Measurements from ENCODE around the gene CISD3. TPM values are rescaled to one million over a fixed set of nuclear protein-coding genes. Genes with fewer than 3 reads are reported as not detected.

CISD3 gene
- total and polyA plus RNA-seq, 2 of the 4 experiments (the other 2 are of a cell fraction) = 1.3 to 14.1 TPM

DNA sequence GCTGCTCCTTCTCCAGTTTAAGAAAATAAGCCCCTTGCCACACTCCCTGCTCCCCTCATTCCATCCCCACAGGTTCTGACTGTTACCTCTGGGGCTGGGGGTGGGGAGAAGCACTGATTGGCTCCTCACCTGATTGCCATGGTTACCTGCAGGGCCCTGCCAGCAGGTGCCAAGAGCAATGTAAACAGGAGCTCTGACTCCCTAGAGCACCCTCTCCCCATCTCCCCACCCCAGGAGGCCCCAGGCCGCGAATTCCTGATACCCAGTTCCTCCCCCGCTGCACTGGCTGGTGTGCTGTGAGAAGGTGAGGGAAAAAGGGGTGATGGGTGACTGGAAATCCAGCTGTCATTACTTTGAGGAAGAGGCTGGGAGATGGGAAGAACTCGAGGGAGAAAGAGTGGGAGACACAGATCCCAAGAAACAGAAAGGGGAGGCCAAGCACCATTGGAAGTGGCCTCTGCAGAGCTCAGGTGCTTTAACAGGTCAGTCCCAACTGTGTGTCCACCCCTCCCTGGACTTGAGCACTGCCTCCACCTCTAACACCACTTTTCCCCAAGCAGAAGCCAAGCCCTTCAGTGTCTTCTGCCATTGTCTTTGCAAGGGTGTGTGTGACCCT, 13.5 kb downstream of the CISD3 start:
- Histone ChIP-seq H2AFZ (replicated peaks; ENCODE audit: low read length, poor library complexity) (no peak overlapping the region), H3K4ac (ENCODE audit: low read depth, low read length) (no peak overlapping the region), H3K79me1 (ENCODE audit: low read depth in 1 of 2, low read length in 2 of 2) (peaks cover 15 to 80% of the 10 kb centered on the region in 2 experiments), H4K8ac (ENCODE audit: low read depth in 2 of 2, low read length in 2 of 2) (no peak overlapping the region), H3K14ac (replicated peaks; ENCODE audit: low read depth, low read length) (no peak overlapping the region), H3K18ac (ENCODE audit: low read depth, low read length) (no peak overlapping the region), H3K4me2 (ENCODE audit: low read depth, low read length) (no peak overlapping the region), H3K4me1 (ENCODE audit: control insufficient read depth, insufficient read depth, low read length) (peaks cover 23% of the 10 kb centered on the region), H2BK15ac (ENCODE audit: low read depth, low read length) (no peak overlapping the region), H3K4me3 (ENCODE audit: insufficient read depth, low read depth, low read length) (no peak overlapping the region), H3K23ac (ENCODE audit: low read depth, low read length) (no peak overlapping the region), H4K20me1 (ENCODE audit: insufficient read depth, low read length) (peaks cover 83% of the 10 kb centered on the region), H2AK9ac (replicated peaks; ENCODE audit: low read depth, low read length, poor library complexity) (no peak overlapping the region), H3K9me3 (ENCODE audit: control insufficient read depth, insufficient read depth, low read length) (no peaks in the 10 kb centered on the region), H3K9ac (ENCODE audit: low read depth, low read length) (no peak overlapping the region), H2BK5ac (ENCODE audit: low read depth, low read length, poor library complexity, severe bottlenecking) (no peak overlapping the region), H3K56ac (ENCODE audit: extremely low read depth, insufficient read depth, low read length) (no peak overlapping the region), H2BK120ac (ENCODE audit: low read depth, low read length) (no peak overlapping the region), H3K9me1 (ENCODE audit: insufficient read depth, low read length) (peaks cover 22% of the 10 kb centered on the region), H4K5ac (ENCODE audit: low read depth, low read length) (no peak overlapping the region), H3K27me3 (ENCODE audit: control insufficient read depth, insufficient read depth, low read length) (no peaks in the 10 kb centered on the region), H2AK5ac (ENCODE audit: low read depth, low read length) (no peak overlapping the region; the same call in 1 of the 2 replicates), H3K27ac (ENCODE audit: insufficient read depth, low read length) (no peak overlapping the region), H4K91ac (ENCODE audit: insufficient read depth, low read depth, low read length) (no peak overlapping the region), H3K36me3 (ENCODE audit: control insufficient read depth, insufficient read depth, low read length) (peaks cover 16% of the 10 kb centered on the region), H2BK20ac (ENCODE audit: low read depth, low read length) (no peak overlapping the region)
- dilution Hi-C loops (cut with HindIII; ENCODE audit: low sequenced_read_pairs, unreplicated experiment) = no loop called here
- no peak for ATAC-seq (ENCODE audit: low read depth)
- POLR2A ChIA-PET (ENCODE audit: unreplicated experiment) = no interaction called here
- TF ChIP-seq RFX5 (IDR thresholded peaks at IDR 0.05; ENCODE audit: low read depth, low read length) = no peak
- TF ChIP-seq BHLHE40 (IDR thresholded peaks at IDR 0.05; ENCODE audit: low read depth, low read length) = no peak
- TF ChIP-seq POLR2A (IDR thresholded peaks at IDR 0.05; ENCODE audit: low read depth, low read length) = no peak
- TF ChIP-seq, protein P1, sequence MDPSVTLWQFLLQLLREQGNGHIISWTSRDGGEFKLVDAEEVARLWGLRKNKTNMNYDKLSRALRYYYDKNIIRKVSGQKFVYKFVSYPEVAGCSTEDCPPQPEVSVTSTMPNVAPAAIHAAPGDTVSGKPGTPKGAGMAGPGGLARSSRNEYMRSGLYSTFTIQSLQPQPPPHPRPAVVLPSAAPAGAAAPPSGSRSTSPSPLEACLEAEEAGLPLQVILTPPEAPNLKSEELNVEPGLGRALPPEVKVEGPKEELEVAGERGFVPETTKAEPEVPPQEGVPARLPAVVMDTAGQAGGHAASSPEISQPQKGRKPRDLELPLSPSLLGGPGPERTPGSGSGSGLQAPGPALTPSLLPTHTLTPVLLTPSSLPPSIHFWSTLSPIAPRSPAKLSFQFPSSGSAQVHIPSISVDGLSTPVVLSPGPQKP (IDR thresholded peaks at IDR 0.05; ENCODE audit: borderline replicate concordance, low read depth, low read length) = no peak
- TF ChIP-seq, protein P2, sequence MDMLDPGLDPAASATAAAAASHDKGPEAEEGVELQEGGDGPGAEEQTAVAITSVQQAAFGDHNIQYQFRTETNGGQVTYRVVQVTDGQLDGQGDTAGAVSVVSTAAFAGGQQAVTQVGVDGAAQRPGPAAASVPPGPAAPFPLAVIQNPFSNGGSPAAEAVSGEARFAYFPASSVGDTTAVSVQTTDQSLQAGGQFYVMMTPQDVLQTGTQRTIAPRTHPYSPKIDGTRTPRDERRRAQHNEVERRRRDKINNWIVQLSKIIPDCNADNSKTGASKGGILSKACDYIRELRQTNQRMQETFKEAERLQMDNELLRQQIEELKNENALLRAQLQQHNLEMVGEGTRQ (IDR thresholded peaks at IDR 0.05; ENCODE audit: low read depth, low read length) = no peak
- TF ChIP-seq MXI1 (IDR thresholded peaks at IDR 0.05; ENCODE audit: borderline replicate concordance, low read depth, low read length) = no peak
- TF ChIP-seq FOS (IDR thresholded peaks at IDR 0.05; ENCODE audit: low read depth, low read length) = no peak
- TF ChIP-seq MAFK (IDR thresholded peaks at IDR 0.05; ENCODE audit: low read depth, low read length) = no peak
- no peak for TF ChIP-seq RAD21 (IDR thresholded peaks at IDR 0.05; ENCODE audit: low read length)
- TF ChIP-seq NFE2L2 (IDR thresholded peaks at IDR 0.05; ENCODE audit: low read depth, low read length) = no peak
- no peak for TF ChIP-seq SMC3 (IDR thresholded peaks at IDR 0.05; ENCODE audit: low read depth, low read length)
- no peak for TF ChIP-seq CHD1 (IDR thresholded peaks at IDR 0.05; ENCODE audit: low read depth, low read length)
- TF ChIP-seq, protein P3, sequence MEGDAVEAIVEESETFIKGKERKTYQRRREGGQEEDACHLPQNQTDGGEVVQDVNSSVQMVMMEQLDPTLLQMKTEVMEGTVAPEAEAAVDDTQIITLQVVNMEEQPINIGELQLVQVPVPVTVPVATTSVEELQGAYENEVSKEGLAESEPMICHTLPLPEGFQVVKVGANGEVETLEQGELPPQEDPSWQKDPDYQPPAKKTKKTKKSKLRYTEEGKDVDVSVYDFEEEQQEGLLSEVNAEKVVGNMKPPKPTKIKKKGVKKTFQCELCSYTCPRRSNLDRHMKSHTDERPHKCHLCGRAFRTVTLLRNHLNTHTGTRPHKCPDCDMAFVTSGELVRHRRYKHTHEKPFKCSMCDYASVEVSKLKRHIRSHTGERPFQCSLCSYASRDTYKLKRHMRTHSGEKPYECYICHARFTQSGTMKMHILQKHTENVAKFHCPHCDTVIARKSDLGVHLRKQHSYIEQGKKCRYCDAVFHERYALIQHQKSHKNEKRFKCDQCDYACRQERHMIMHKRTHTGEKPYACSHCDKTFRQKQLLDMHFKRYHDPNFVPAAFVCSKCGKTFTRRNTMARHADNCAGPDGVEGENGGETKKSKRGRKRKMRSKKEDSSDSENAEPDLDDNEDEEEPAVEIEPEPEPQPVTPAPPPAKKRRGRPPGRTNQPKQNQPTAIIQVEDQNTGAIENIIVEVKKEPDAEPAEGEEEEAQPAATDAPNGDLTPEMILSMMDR (conservative IDR thresholded peaks at IDR 0.05; ENCODE audit: low read depth, low read length) = no peak
- TF ChIP-seq CEBPB (IDR thresholded peaks at IDR 0.05; ENCODE audit: low read depth, low read length) = no peak
- TF ChIP-seq MAZ (IDR thresholded peaks at IDR 0.05; ENCODE audit: borderline replicate concordance, low read depth, low read length) = no peak
- no peak for TF ChIP-seq RCOR1 (IDR thresholded peaks at IDR 0.05; ENCODE audit: insufficient replicate concordance, low read length)
- intact Hi-C loops (cut with micrococcal nuclease) = no loop called here
- DNase-seq = no peak
- CTCF ChIA-PET = no interaction called here
- BruUV-seq (replicated peaks) = no TSS peak
- in situ Hi-C loops (cut with MboI; ENCODE audit: low sequenced_read_pairs) = no loop called here
- WGBS, 2 experiments (ENCODE audit: extremely low coverage in 2 of 2, insufficient read length in 1 of 2) = no CpG with 5 or more reads among the region's 4 CpGs
